ENCODE results near the gene GINS1.
A peak's percentile ranks its signal among the peaks of the same experiment; 100 is the strongest.

GINS1 gene

GRCh38 chr20:25407311-25408169, at the start of gene GINS1:
TSS of gene GINS1 (plus strand) at chr20:25407673. CDS start at chr20:25407821, 148 bp downstream.
- TF ChIP-seq CTCF (IDR thresholded peaks at IDR 0.05; ENCODE audit: low read depth, low read length, missing control alignments) = no peak
- peak; percentile 69 for DNase-seq (ENCODE audit: low read depth)
- peak within 1 kb of the TSS; percentile 74 for H3K4me3 ChIP-seq (ENCODE audit: low read depth, low read length)

GRCh38 chr20:25360631-25361286, 46.7 kb upstream of the GINS1 start:
- no peak for TF ChIP-seq CTCF (IDR thresholded peaks at IDR 0.05; ENCODE audit: low read depth, low read length, missing control alignments)
- DNase-seq (ENCODE audit: low read depth) = no peak
- no peak overlapping the region for H3K4me3 ChIP-seq (ENCODE audit: low read depth, low read length)

- no peak for DNase-seq (ENCODE audit: low read depth)
- no peak overlapping the region for H3K4me3 ChIP-seq (ENCODE audit: low read depth, low read length)
- TF ChIP-seq CTCF (IDR thresholded peaks at IDR 0.05; ENCODE audit: low read depth, low read length, missing control alignments) = no peak
Measured at GRCh38 chr20:25361287-25361683, 46.2 kb upstream of the GINS1 start.

GRCh38 chr20:25364180-25364788, 43.2 kb upstream of the GINS1 start:
- no peak for TF ChIP-seq CTCF (IDR thresholded peaks at IDR 0.05; ENCODE audit: low read depth, low read length, missing control alignments)

GRCh38 chr20:25364879-25365699, 42.4 kb upstream of the GINS1 start:
- DNase-seq (ENCODE audit: low read depth) = no peak
- H3K4me3 ChIP-seq (ENCODE audit: low read depth, low read length) = no peak overlapping the region
- no peak for TF ChIP-seq CTCF (IDR thresholded peaks at IDR 0.05; ENCODE audit: low read depth, low read length, missing control alignments)

More at GRCh38 chr20:25364180-25364788, 43.2 kb upstream of the GINS1 start:
- DNase-seq (ENCODE audit: low read depth) = no peak
- no peak overlapping the region for H3K4me3 ChIP-seq (ENCODE audit: low read depth, low read length)

- no peak for TF ChIP-seq CTCF (IDR thresholded peaks at IDR 0.05; ENCODE audit: low read depth, low read length, missing control alignments)
- H3K4me3 ChIP-seq (ENCODE audit: low read depth, low read length) = no peak overlapping the region
- DNase-seq (ENCODE audit: low read depth) = no peak
Measured at GRCh38 chr20:25368526-25368925, 38.9 kb upstream of the GINS1 start.
